B cell (primary cell): ENCODE data around the gene HAVCR2.

Experiments used
- CTCF ChIP-seq: fragments of 200-600 bp; IDR thresholded peaks from one replicate; pipeline ENCODE4 v1.8.0; 2022; ENCODE audit warnings: antibody characterized with exemption, mild to moderate bottlenecking
- EZH2 ChIP-seq: IDR thresholded peaks from 2 replicates; pipeline ENCODE4 v1.6.1; 2012; ENCODE audit warnings: borderline replicate concordance, low read depth, mild to moderate bottlenecking, moderate library complexity, low read length; ENCODE audit not compliant: insufficient read depth, poor library complexity, severe bottlenecking

DNA sequence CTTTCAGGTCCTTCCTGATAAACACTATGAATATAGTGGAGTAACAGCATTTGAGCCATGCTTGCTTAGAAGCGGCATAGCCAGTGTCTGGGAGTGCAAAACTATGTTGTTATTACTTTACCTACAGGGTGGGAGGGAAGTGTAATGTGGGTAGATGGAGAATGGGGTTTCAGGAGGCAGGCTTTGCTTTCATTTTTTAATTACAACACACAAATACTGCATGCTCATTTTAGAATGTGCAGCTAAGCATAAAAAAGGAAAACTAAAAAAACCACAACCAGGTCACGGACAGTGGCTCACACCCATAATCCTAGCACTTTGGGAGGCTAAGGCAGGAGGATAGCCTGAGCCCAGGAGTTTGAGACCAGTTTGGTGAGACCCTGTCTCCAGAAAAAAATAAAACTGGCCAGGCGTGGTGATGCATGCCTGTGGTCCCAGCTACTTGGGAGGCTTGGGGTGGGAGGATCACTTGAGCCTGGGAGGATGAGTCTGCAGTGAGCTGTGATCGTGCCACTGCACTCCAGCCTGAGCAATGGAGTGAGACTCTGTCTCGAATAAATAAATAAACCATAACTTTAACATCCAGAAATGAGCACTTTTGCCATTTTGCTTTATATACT is 70.2 kb downstream of the HAVCR2 start:
- TF ChIP-seq CTCF (no peak), EZH2 (no peak)
